Activated CD4-positive, alpha-beta T cell treated with anti-CD3 and anti-CD28 coated beads, Interleukin-2, amount 50 U/mL, for 4 hours (primary cell): ENCODE data around the gene HYLS1.
"Not testable (repeated sequence)": the region's sequence is repeated elsewhere in the genome, so short reads cannot be mapped to it uniquely, and the experiment has no call there.

Experiments used
- DNase-seq, 2 experiments: peaks; one replicate each; pipeline ENCODE4 v3.0.0-alpha.2; 2020

HYLS1 gene

DNA sequence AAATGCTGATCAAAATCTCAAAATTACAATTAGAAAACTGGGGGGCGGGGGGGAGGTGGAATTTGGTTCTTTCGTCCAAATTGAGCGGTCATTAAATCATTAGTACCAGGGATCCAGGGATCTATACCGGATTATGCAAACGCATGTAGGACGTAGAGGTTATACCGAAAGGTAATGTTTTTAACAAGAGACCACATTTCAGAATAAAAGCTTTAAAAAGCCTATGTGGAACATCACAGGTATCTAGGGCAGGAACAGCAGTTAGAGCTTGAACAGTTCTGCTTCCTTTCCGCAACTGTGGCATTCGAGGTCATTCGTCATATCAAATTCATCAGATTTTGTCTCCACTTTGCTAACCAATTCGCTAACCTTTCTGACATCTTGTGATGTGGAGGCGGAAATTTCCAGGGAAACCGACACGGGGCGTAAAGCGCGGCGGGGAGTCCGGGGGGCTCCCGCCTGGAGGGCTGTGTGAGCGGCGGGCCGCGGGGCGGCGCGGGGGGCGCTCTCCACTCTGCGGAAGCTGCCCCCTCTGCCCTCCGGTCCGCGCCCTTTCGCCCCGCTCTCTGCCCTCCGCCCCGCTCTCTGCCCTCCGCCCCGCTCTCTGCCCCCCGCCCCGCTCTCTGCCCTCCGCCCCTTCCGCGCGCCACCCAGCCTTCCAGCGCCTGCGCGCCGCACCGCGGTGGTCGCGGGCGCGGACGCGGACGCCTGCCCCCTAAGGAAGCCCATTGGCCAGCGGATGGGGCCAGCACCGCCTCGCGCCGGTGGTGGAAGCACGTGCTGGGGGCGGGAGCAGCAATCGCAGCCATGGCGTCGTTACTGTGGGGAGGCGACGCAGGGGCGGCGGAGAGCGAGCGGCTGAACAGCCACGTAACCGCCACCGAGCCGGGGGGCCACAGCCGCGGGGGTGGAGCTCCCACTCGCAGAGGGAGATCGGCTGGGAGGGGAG lies 16.5 kb downstream of the HYLS1 start, which contains the start of gene DDX25:
Gene DDX25 (plus strand): TSS at position 798 of the 949 bp plus-strand sequence. CDS start 10 bp downstream, at position 808.
- DNase-seq: no peak

DNA sequence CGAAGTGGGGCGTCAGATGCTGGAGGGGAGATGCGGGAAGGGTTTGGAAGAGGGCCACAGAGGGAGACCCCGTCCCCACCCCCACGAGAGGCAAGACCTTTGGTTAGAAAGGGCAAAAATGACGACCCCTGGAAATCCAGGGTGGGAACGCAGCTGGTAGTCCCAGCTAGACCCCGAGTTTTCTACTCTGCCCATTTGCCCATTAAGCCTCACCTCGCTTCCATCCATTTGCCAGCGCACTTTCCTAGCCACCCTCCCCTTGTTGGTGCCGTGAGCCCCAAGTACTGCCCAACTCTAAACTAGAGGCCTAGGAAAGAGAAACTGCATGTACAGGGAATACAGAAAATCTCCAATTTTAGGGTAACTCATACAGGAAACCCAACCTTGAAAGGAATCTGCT lies 17.2 kb downstream of the HYLS1 start:
- DNase-seq: no peak

DNA sequence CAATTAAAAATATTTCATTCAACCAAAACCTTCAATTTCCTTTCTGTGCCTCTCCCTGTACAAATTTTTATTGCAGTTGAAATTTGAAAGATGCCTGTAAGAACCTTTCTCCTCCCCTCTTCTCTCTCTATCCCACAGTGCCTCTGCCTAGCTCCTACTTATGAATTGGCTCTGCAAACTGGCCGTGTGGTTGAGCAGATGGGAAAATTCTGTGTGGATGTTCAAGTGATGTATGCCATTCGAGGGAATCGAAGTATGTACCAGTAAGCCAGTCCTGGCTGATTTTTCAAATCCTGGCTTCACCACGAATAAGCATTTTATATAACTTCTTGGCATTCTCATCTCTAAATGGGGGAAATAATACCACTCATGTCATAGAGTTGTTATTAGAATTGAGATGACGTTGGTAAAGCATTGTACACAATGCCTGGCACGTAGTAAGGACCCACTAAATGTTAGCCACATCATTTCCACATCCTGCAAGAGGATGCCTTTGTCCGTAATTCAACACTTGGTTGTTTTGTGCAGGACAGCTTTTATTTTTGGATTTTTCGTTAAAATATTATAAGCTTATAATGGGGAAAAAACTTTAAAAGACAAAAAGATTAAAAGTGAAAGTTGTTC lies 22.9 kb downstream of the HYLS1 start:
- DNase-seq: no peak

DNA sequence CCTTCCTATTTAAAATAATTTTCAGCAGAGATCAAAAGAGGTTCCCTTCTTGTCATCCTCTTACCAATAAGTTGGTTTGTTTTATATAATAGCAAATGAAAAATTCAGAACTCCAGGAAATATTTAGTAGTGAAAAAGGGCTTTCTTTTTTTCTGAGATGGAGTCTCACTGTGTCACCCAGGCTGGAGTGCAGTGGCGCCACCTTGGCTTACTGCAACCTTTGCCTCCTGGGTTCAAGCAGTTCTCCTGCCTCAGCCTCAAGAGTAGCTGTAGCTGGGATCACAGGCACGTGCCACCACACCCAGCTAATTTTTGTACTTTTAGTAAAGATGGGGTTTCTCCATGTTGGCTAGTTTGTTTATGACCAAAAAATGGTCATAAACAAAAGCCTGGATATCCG lies 27.1 kb downstream of the HYLS1 start:
- DNase-seq: not testable (repeated sequence)

DNA sequence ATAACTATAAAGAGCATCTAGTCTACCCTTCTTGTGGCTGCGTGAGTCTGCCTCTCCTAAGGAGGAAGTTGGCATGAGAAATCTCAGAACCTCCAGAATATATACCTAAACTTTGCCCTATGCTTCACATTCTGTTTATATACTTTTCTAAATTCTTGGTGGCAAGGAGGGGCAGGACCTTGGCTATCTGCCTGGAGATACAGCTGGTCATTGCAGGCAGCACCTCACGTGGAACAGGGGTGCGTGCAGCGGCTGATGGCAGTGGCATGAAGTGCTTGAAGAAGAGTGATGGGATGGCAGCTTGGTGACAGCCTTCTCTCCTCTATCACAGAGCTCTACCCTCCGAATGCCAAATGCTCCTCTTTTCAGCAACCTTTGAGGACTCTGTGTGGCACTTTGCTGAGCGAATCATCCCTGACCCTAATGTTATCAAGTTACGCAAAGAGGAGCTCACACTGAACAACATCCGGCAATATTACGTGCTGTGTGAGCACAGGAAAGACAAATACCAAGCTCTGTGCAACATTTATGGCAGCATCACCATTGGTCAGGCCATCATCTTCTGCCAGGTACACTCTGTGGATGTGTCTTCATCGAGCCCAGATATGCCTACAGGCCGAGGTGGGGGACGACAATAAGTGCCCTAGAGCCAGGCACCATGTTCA lies 29.3 kb downstream of the HYLS1 start:
- no peak for DNase-seq

DNA sequence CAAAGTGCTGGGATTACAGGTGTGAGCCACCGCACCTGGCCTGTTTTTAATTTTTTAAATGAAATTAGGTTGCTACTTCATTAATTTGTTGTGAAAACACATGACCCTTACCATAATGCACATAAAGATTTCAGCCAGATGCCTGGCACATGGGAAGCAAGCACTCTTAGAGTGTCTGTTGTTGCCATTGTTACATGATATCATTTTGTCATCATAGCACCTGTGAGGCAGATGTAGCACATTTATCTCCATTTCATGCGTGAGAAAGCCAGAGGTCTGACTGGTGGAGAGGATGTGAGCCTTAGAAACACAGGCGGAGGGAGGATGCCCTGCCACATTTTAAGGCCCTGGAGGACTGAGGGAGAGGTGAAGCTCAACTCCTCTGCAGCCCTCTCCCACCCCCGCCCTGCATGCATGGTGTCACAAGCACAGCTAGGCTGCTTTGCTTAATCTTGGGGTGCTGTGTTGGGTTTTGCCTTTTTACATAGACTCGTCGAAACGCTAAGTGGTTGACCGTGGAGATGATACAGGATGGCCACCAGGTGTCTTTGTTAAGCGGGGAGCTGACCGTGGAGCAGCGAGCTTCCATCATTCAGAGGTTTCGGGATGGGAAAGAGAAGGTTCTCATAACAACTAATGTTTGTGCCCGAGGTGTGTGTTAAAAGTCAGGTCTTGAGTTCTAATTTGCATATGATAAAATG lies 30.8 kb downstream of the HYLS1 start:
- DNase-seq: no peak

DNA sequence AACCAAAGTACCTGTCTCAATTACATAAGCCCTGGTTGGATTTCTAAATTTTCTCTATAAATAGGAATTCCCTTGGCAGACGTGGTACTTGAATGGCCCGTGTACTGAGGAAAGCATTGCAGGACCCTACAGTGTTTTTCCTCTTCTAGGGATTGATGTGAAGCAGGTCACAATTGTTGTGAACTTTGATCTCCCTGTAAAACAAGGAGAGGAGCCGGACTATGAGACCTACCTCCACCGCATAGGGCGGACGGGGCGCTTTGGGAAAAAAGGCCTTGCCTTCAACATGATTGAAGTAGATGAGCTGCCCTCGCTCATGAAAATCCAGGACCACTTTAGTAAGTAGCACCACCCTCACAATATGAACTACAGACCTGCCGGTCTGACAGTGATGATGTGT lies 33.6 kb downstream of the HYLS1 start:
- no peak for DNase-seq

DNA sequence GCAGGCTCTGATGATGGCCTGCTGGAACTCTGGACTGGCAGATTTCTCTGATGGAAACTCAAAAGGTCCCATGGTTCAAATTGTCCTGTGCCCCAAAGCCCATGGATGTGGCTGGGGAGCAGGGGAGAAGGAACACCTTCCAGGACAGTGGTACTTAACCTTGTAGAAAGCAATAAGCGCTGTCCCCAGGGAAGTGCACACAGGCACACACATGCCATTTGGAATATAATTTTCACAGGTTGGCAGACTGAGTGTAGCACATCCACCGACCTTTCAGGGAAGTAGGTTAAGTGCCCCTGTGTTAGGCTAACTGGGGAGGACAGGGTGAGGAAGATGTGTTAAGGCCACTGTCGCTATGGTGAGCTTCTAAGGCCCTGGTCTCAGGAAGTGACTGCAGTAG lies 34.7 kb downstream of the HYLS1 start:
- DNase-seq: no peak

DNA sequence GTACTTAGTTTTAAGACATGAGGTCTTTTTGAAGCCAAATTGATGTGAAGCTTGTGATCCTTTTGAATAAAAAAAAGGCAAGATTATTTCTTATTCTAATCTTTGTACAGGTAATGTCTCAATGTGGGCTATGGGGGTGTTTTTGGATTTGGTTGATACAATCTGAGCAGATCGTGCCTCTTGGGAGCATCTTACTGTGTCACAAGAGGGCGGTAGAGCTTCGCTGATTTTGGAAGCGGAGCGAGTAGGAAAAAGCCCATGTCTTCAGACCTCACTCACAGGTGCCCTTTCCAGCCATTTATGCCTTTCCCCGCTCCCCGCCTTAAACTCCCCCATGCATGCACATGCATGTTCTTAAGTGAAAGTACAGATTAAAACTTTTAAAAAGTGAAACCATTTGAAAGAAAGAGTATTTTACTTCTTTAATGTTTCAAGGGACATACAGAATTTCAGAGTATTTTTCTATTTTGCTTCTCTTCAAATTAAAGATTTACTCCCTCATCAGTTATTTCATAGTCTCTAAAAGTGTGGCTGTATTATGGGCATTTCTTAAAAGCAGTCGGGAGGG lies 35.6 kb downstream of the HYLS1 start:
- peak; percentile 24 to 35 for DNase-seq

DNA sequence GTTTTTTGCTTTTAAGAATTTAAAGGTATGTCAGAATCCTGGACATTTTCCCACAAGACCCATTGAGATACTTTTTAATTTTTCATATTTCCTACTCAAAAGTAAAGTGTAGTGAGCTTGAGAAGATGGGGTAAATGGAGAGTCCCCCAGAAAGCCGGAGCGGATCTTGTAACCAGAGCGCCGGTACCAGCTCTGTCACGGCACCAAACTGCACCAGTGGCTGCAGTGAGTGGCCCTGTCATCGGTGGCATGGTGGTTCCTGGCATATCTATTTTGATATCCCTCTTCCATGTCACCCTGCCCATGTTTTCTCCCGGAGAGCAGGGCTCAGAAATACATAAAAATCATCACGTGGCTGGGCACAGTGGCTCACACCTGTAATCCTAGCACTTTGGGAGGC lies 36.2 kb downstream of the HYLS1 start:
- no peak for DNase-seq

DNA sequence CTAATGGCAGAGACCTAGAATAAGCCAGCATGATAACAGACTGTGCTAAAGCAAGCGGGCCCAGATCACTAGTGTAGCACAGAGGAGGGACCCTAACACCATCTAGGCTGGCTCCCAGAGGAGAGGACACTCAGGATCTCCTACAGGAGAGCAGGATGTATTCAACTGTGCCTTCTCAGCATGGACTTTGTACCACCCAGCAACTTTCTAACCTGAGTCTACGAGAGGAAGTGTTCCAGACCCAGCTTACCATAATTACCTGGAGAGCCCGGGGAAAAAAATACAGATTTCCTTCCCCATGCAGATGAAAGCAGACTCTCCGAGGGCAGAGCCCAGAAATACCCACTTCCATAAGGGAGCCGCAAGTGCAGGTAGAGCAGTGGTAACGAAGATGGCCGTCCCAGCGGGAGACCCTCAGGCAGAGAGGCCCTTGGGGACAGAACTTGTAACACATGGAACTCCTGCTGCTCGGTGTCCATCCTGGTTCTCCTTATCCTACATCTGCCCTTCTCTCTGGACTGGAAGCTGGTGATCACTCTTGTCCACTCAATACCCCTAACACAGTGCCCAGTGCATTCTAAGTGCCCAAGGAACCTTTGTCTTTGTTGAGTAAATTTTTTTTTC lies 37.0 kb downstream of the HYLS1 start:
- no peak for DNase-seq

DNA sequence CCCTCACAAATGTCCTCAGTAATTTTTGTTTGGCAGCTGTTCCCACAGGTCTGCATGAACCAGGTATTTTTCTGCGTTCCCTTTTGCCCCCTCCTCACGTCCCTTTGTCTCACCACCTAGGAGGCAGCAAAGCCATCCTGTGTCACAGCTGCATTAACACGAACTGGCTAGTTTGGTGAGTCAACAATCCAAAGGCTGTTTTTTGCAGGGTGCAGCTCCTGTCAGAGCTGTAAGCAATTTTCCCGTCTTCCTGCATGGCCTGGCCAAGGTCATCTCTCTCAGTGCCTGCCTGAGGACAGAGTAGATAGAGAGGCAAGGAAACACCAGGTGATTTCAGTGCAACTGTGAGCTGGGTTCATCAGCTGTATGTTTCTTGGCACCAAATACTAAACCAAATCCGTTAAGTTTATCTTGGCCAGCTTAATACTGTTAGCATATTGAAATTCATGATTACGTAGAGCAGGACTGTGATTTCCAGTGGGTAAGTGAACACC lies 37.8 kb downstream of the HYLS1 start:
- DNase-seq: no peak

DNA sequence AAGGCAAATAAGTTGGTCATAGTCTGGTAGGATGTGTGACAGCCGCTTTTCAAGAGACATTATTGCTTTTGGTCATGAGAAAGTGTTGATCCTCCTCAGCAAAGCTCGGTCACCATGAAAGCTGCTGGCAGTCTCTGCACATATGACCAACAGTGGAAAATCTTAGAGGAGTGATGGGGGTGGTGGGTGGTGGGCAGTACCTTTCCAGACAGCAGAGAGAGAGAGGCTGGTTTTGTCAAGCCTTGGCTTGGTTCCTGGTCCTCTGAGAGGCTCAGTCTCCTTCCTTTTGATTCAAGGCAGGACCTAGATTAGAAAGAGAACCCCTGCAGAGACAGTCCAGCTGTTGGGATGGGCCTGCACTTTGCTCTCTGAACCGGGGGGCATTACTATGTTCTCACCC lies 38.3 kb downstream of the HYLS1 start:
- DNase-seq: no peak

DNA sequence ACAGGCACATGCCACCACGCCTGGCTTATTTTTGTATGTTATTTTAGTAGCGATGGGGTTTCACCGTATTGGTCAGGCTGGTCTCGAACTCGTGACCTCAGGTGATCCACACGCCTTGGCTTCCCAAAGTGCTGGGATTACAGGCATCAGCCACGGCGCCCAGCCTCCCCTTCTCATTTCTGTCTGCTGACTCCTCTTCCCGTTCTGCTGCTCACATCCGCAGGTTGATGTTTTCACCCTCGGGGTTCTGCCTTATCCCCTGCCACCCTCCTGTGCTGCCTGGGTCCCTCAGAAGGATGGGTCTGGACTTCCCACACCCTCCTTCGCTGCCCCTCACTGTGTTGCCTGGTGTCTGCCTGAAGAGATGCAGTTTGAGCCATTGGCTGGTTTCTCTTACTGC lies 39.2 kb downstream of the HYLS1 start:
- DNase-seq: no peak

DNA sequence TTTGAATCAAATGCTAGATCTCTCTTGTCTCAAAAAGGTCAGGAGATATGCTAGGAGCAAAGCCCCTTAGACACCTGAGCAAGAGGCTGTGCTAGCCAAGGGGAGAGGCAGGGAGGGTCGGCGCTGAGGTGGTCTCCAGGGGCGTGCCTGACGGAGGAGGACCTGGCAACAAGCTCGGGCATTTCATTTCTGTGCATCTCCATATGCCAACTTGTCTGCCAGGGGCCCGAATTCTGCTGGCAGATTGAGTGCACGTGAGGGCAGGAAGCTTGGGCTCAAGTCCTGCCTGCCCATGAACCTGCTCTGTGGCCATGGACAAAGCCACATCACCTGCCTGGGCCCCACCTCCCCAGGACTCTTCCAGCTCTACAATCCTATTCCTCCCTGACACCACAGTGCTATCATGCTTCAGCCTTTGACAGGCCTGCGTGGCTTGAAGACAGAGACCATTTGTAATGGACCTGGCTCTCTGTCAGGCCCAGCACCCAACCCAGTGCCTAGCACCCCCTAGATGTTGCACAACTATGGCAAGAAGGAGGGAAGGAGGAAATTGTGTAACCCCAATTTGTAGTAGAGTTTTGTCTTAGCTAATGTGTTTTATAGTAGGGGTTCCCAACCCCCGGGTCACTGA lies 42.1 kb downstream of the HYLS1 start:
- no peak for DNase-seq

DNA sequence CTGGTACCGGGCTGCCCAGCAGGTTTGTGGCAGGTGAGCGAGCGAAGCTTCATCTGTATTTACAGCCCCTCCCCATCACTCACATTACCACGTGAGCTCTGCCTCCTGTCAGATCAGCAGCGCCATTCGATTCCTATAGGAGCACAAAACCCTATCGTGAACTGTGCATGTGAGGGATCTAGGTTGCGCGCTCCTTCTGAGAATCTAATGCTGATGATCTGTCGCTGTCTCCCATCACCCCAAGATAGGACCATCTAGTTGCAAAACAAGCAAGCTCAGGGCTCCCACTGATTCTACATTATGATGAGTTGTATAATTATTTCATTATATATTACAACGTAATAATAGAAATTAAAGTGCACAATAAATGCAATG lies 42.6 kb downstream of the HYLS1 start:
- DNase-seq: no peak

DNA sequence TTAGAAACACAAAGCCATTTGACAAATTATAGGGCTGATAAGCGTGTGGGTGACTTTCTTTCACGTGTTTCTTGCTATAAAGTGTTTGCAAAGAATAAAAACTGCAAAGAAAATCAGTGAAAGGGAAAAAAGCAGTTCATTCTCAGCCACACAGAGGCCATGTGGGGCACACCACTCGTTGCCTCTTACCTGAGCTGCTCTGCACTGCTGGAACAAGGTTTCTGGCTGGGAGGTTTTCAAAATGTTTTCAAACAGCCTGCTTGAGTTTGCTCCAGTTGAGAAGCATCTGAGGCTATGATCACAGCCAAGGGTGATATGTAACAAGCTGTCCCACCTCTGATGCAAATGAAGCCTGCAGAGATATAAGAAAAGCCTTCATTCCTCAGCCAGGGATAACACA lies 43.6 kb downstream of the HYLS1 start:
- no peak for DNase-seq

DNA sequence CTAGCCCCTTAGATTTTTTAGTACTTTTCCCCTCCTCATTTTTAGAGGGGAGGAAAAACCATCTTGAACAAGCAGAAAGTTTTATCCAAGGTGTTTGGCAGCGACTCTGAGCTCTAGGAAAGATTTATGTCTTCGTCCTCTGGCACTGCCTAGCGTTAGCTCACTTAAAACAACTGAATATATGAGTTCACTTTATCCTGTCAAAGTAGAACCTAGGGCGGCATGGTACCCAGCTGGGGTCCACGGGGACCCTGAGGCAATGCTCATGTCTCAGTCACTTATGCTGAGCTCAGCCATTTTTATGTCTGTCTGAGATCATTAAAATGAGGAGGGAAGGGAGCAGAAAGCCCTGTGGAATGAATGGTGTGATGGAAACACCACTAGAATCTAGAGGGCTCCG lies 44.2 kb downstream of the HYLS1 start:
- no peak for DNase-seq

DNA sequence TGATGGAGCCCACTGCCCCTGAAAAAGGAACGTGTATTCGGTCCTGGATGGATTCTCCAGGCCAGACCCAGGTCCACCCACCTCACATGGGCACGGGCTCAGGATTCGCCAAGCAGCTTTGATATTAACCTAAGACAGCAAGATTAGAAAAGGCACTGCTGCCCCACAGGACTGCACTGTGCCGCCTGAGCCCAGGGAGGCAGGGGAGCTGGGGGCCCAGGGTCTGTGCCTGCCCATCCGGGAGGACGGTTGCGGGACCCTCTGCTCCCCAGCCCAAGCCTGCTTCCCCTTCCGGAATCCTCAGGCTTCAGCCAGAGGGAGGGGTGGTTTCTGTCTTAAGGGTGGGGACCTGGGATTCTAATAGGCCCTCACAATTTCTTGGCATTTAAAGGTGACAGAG lies 44.8 kb downstream of the HYLS1 start:
- no peak for DNase-seq

DNA sequence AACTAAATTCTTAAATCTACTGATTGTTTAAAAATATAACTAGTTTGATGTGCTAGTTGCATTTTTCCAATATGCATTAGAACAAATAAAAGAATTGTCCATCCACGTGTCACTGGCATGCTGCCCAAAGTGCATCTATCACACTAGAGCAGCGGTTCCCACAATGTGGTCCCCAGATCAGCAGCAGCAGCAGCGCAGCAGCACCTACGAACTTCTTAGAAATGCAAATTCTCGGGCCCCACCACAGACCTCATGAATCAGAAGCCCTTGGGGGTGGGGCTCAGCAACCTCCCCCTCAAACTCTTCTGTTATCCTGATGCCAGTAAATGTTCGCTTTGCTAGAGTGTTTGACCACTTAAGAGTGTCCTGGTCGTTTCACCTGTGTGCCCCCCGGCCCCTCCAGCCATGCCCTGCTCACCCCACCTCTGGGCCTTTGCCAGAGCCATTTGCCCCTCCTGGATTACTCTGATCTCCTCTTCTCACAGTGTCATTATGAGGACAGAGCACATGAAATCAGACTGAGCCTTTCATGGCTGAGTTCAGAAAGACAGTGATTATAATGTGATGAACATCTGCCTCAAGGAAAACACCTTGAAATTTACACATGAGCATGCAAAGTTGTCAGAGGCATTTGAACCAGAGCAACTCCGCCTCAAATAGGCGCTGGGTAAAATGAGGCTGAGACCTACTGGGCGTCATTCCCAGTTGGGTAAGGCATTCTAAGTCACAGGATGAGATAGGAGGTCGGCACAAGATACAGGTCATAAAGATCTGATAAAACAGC lies 45.8 kb downstream of the HYLS1 start:
- no peak for DNase-seq

DNA sequence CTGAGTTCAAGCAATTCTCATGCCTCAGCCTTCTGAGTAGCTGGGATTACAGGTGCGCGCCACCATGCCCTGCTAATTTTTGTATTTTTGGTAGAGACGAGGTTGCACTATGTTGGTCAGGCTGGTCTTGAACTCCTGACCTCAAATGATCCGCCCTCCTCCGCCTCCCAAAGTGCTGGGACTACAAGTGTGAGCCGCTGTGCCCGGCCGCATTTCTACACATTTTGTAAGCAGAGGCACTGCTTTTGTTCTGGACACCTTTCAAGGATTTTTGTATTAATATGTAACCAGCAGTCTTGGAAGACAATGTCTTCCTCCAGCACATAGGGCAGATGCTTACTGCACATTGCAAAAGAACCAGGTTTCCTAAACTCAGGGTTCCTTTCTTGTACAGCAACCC lies 47.0 kb downstream of the HYLS1 start:
- DNase-seq: no peak
